HCT116 (cell line): ENCODE results near the gene MAP3K7CL.

Experiments
- EZH2 ChIP-seq: fragments of 200-600 bp; sonication (generic); IDR thresholded peaks from 2 replicates; pipeline ENCODE4 v1.6.1; 2017; ENCODE audit warnings: antibody characterized with exemption, mixed run types
- SIN3A ChIP-seq: IDR thresholded peaks from 2 replicates; pipeline ENCODE4 v1.6.1; 2012; ENCODE audit warnings: low read depth
- SRF ChIP-seq: IDR thresholded peaks from 2 replicates; pipeline ENCODE4 v1.6.1; 2012; ENCODE audit warnings: low read depth
- ZNF274 ChIP-seq: fragments of 200-500 bp; sonication (Bioruptor generic); IDR thresholded peaks from 2 replicates; pipeline ENCODE4 v1.6.1; 2014; ENCODE audit warnings: mild to moderate bottlenecking, low read depth, low read length, inconsistent platforms
- TF ChIP-seq, protein P1 (sequence below), 3 experiments: fragments of 200-600 bp in 1 of 3; sonication (generic) in 1 of 3; IDR thresholded peaks in 2 of 3; conservative IDR thresholded peaks in 1 of 3; 2 replicates each; pipeline ENCODE4 v1.5.1; 2012 to 2017; ENCODE audit warnings: low read depth in 2 of 3, low read length in 2 of 3, antibody characterized with exemption in 1 of 3, borderline replicate concordance in 1 of 3, control low read depth in 1 of 3, mild to moderate bottlenecking in 1 of 3, mixed read lengths in 1 of 3, mixed run types in 1 of 3, moderate library complexity in 1 of 3; ENCODE audit not compliant: insufficient read depth in 1 of 3

DNA sequence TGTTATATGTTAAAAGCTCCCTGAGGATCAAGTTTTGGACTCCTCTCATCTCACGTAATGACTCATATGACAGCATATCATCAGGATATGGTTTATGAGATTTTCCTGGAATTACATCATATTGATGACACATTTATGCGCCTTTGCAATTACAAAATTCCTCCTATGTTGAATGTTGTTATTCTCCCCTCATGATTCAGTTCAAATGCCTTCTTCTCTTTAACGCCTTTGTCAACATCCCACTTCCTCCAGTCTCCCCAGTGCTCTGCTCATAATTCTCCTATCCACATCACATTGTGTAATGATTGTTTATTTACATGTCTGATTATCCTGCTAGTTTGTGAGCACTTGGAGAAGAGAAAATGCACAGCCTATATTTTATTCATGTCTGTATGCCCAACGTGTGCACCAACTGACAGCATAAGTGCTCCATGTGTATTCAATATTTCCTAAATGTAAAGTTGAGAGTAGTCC is 87.4 kb downstream of the MAP3K7CL start:
- no peak for TF ChIP-seq ZNF274
- TF ChIP-seq, protein P1, sequence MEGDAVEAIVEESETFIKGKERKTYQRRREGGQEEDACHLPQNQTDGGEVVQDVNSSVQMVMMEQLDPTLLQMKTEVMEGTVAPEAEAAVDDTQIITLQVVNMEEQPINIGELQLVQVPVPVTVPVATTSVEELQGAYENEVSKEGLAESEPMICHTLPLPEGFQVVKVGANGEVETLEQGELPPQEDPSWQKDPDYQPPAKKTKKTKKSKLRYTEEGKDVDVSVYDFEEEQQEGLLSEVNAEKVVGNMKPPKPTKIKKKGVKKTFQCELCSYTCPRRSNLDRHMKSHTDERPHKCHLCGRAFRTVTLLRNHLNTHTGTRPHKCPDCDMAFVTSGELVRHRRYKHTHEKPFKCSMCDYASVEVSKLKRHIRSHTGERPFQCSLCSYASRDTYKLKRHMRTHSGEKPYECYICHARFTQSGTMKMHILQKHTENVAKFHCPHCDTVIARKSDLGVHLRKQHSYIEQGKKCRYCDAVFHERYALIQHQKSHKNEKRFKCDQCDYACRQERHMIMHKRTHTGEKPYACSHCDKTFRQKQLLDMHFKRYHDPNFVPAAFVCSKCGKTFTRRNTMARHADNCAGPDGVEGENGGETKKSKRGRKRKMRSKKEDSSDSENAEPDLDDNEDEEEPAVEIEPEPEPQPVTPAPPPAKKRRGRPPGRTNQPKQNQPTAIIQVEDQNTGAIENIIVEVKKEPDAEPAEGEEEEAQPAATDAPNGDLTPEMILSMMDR (IDR thresholded peaks at IDR 0.05 in 2 of 3, conservative IDR thresholded peaks at IDR 0.05 in 1 of 3; ENCODE audit: borderline replicate concordance in 1 of 3, insufficient read depth in 1 of 3, low read depth in 2 of 3, low read length in 2 of 3) = no peak
- no peak for TF ChIP-seq EZH2
- TF ChIP-seq SIN3A = no peak
- TF ChIP-seq SRF = no peak
